ENCODE data around the gene ZNF892. TPM values are rescaled to one million over a fixed set of nuclear protein-coding genes. Genes with fewer than 3 reads are reported as not detected.

The ZNF892 gene
- total and polyA plus RNA-seq, 9 of the 15 experiments (the other 6 are each of a cell fraction or from before 2014, with no cell fraction given) = 0.07 to 0.13 (median 0.09) TPM; not detected in 6

DNA sequence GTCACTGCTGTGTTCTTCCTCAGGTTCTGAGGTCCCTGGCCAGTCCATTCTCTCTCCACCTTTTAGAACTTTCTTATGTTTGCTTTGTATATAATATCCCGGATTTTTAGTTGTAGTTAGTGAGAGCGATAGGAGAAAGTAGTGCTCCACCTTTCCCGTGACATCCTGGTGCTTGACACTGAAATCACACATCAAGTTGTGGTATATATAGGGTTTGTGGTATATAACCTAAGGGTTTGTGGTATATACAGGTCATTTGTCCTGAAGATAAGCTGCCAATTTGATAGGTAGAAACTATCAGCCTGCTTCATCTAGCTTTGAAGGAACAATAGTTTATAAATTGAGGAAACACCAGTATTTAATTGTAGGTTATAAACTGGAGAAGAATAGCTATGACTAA is 13.1 kb downstream of the ZNF892 start:
- WGBS (ENCODE audit: insufficient coverage, low coverage, missing lambda C conversion rate) = 0% methylated on average over 3 of the region's 3 CpGs
- Histone ChIP-seq H3K79me2 (ENCODE audit: control insufficient read depth, insufficient read depth, low read length) (no peaks in the 10 kb centered on the region), H3K4me3 (no peak overlapping the region), H3K4me1 (replicated peaks in 1 of 2; ENCODE audit: control insufficient read depth in 2 of 2, insufficient read depth in 2 of 2, low read length in 2 of 2) (no peaks in the 10 kb centered on the region), H4K20me1 (replicated peaks; ENCODE audit: control insufficient read depth, insufficient read depth, low read length) (no peaks in the 10 kb centered on the region), H3K9me1 (ENCODE audit: control insufficient read depth, insufficient read depth, low read length) (no peaks in the 10 kb centered on the region), H2AFZ (ENCODE audit: low read depth, low read length) (no peak overlapping the region), H3K27me3 (ENCODE audit: control insufficient read depth in 2 of 2, insufficient read depth in 2 of 2, low read length in 2 of 2) (no peaks in the 10 kb centered on the region), H3K9me3 (replicated peaks; ENCODE audit: control insufficient read depth, insufficient read depth, low read depth, low read length) (peaks cover under 1% of the 10 kb centered on the region), H3K4me2 (ENCODE audit: insufficient read depth, low read length) (no peak overlapping the region), H3K36me3 (ENCODE audit: control insufficient read depth, insufficient read depth, low read length) (no peaks in the 10 kb centered on the region), H3K9ac (ENCODE audit: insufficient read depth in 1 of 2, low read depth in 2 of 2, low read length in 2 of 2) (no peak overlapping the region), H3K27ac (ENCODE audit: extremely low read depth, low read depth, low read length) (no peak overlapping the region)
- BruUV-seq (replicated peaks) = no TSS peak
- in situ Hi-C loops (cut with MboI) (no loop called here), intact Hi-C loops (cut with micrococcal nuclease) (no loop called here)
- TF ChIP-seq RBM22 (IDR thresholded peaks at IDR 0.05; ENCODE audit: low read depth, low read length, poor library complexity, severe bottlenecking) = no peak
- TF ChIP-seq EZH2 (IDR thresholded peaks at IDR 0.05; ENCODE audit: borderline replicate concordance, low read depth, low read length) = no peak
- no peak for TF ChIP-seq NFIX (CRISPR knock-in tag; IDR thresholded peaks at IDR 0.05; ENCODE audit: low read depth)
- TF ChIP-seq, protein P1, sequence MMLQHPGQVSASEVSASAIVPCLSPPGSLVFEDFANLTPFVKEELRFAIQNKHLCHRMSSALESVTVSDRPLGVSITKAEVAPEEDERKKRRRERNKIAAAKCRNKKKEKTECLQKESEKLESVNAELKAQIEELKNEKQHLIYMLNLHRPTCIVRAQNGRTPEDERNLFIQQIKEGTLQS (IDR thresholded peaks at IDR 0.05) = no peak
- TF ChIP-seq, protein P1 (CRISPR knock-in tag; conservative IDR thresholded peaks at IDR 0.05) = no peak
- no peak for TF ChIP-seq ZNF174 (CRISPR knock-in tag; IDR thresholded peaks at IDR 0.05)
- TF ChIP-seq, protein P2, sequence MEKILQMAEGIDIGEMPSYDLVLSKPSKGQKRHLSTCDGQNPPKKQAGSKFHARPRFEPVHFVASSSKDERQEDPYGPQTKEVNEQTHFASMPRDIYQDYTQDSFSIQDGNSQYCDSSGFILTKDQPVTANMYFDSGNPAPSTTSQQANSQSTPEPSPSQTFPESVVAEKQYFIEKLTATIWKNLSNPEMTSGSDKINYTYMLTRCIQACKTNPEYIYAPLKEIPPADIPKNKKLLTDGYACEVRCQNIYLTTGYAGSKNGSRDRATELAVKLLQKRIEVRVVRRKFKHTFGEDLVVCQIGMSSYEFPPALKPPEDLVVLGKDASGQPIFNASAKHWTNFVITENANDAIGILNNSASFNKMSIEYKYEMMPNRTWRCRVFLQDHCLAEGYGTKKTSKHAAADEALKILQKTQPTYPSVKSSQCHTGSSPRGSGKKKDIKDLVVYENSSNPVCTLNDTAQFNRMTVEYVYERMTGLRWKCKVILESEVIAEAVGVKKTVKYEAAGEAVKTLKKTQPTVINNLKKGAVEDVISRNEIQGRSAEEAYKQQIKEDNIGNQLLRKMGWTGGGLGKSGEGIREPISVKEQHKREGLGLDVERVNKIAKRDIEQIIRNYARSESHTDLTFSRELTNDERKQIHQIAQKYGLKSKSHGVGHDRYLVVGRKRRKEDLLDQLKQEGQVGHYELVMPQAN (IDR thresholded peaks at IDR 0.05; ENCODE audit: borderline replicate concordance) = no peak
- TF ChIP-seq FOXP1 (CRISPR knock-in tag; IDR thresholded peaks at IDR 0.05) = no peak
- TF ChIP-seq FOXA1 (IDR thresholded peaks at IDR 0.05; ENCODE audit: borderline replicate concordance) = no peak
- TF ChIP-seq ZFP30 (CRISPR knock-in tag; IDR thresholded peaks at IDR 0.05; ENCODE audit: borderline replicate concordance) = no peak
- POLR2A ChIA-PET = no interaction called here
- FAIRE-seq (no peak), DNase-seq (ENCODE audit: extremely low read depth in 1 of 4, low spot score in 3 of 4) (no peak), ATAC-seq (no peak)
- CTCF ChIA-PET (ENCODE audit: low intra/inter-chr PET ratio) = no interaction called here

Data from K562 (cell line).